SK-N-SH (cell line): ENCODE data around the gene HSF2. TPM values are rescaled to one million over a fixed set of nuclear protein-coding genes. Genes with fewer than 3 reads are reported as not detected.
A peak's percentile ranks its signal among the peaks of the same experiment; 100 is the strongest.

Source experiments
- CTCF ChIA-PET: fragments of 300-600, 350-600 bp; formaldehyde crosslinking; extraction: SDS; loops from one replicate; lab custom pipeline; 2021; lab: Yijun Ruan, JAX
- POLR2A ChIA-PET: fragments of 350-600 bp; sonication (Branson Sonifier 250); formaldehyde crosslinking; extraction: SDS; loops from one replicate; lab custom pipeline; 2020; ENCODE audit warnings: antibody characterized with exemption, inconsistent platforms; lab: Yijun Ruan, JAX
- DNase-seq: peaks from one replicate; pipeline ENCODE4 v3.0.0; 2012
- H2AFZ ChIP-seq: fragments of 200-600 bp; sonication (generic); 2 replicates; pipeline ENCODE4 v1.8.1; 2016; ENCODE audit warnings: antibody characterized with exemption, mild to moderate bottlenecking, low read depth
- H3F3A ChIP-seq: fragments of 200-600 bp; sonication (generic); replicated peaks from 2 replicates; pipeline ENCODE3; 2016; ENCODE audit warnings: antibody characterized with exemption, mild to moderate bottlenecking; ENCODE audit not compliant: insufficient read depth
- H3K27ac ChIP-seq, 2 experiments: fragments of 200-500 bp in 1 of 2; fragments of 200-600 bp in 1 of 2; sonication (Bioruptor generic) in 1 of 2; sonication (generic), shearing (Covaris generic) in 1 of 2; 2 replicates each; pipeline versions ENCODE4 v1.5.1 to v1.6.1; 2014 to 2016; ENCODE audit warnings: low read depth in 2 of 2, inconsistent platforms in 1 of 2, low read length in 1 of 2, mild to moderate bottlenecking in 1 of 2, mixed read lengths in 1 of 2
- H3K27me3 ChIP-seq: fragments of 200-600 bp; sonication (generic), shearing (Covaris generic); 2 replicates; pipeline ENCODE4 v1.6.1; 2016; ENCODE audit warnings: mixed run types; ENCODE audit not compliant: insufficient read depth
- H3K36me3 ChIP-seq, 2 experiments: fragments of 200-500 bp in 1 of 2; fragments of 200-600 bp in 1 of 2; sonication (Bioruptor generic) in 1 of 2; sonication (generic) in 1 of 2; replicated peaks in 1 of 2; 2 replicates each; pipeline versions ENCODE3 to v1.5.1; 2014 to 2016; ENCODE audit warnings: low read length in 1 of 2, mild to moderate bottlenecking in 1 of 2; ENCODE audit not compliant: insufficient read depth in 2 of 2, control insufficient read depth in 1 of 2
- H3K4me1 ChIP-seq, 2 experiments: fragments of 200-500 bp in 1 of 2; fragments of 200-600 bp in 1 of 2; sonication (Bioruptor generic) in 1 of 2; sonication (generic), shearing (Covaris generic) in 1 of 2; 2 replicates each; pipeline versions ENCODE4 v1.5.1 to v1.6.1; 2014 to 2016; ENCODE audit warnings: low read depth in 1 of 2, low read length in 1 of 2, mixed run types in 1 of 2; ENCODE audit not compliant: insufficient read depth in 2 of 2, control insufficient read depth in 1 of 2
- H3K4me2 ChIP-seq: fragments of 200-600 bp; sonication (generic), shearing (Covaris generic); 2 replicates; pipeline ENCODE4 v1.6.1; 2017; ENCODE audit warnings: mixed run types
- H3K4me3 ChIP-seq, 2 experiments: fragments of 200-500 bp in 1 of 2; fragments of 200-600 bp in 1 of 2; sonication (Bioruptor generic) in 1 of 2; sonication (generic), shearing (Covaris generic) in 1 of 2; 2 replicates each; pipeline versions ENCODE4 v1.5.1 to v1.8.1; 2014 to 2016; ENCODE audit warnings: low read depth in 2 of 2, inconsistent platforms in 1 of 2, low read length in 1 of 2, mild to moderate bottlenecking in 1 of 2, mixed read lengths in 1 of 2, moderate library complexity in 1 of 2
- H3K79me2 ChIP-seq: fragments of 200-600 bp; sonication (generic); 2 replicates; pipeline ENCODE4 v1.8.1; 2017; ENCODE audit warnings: mild to moderate bottlenecking; ENCODE audit not compliant: insufficient read depth
- H3K9ac ChIP-seq: fragments of 200-600 bp; sonication (generic); 2 replicates; pipeline ENCODE4 v1.6.1; 2017; ENCODE audit warnings: mixed run types
- H3K9me2 ChIP-seq: fragments of 200-600 bp; sonication (generic); 2 replicates; pipeline ENCODE4 v1.6.1; 2017; ENCODE audit warnings: mixed run types
- H3K9me3 ChIP-seq: fragments of 200-600 bp; sonication (generic); 2 replicates; pipeline ENCODE4 v1.6.1; 2017; ENCODE audit warnings: mixed run types, mild to moderate bottlenecking, moderate library complexity
- H4K20me1 ChIP-seq: fragments of 200-600 bp; sonication (generic); 2 replicates; pipeline ENCODE4 v1.6.1; 2017; ENCODE audit warnings: mild to moderate bottlenecking, mixed run types; ENCODE audit not compliant: insufficient read depth
- CHD2 ChIP-seq: fragments of 150-350 bp; IDR thresholded peaks from 2 replicates; pipeline ENCODE4 v1.6.1; 2018; ENCODE audit warnings: low read length; ENCODE audit not compliant: partially characterized antibody
- ELF1 ChIP-seq: IDR thresholded peaks from 2 replicates; pipeline ENCODE4 v1.4.0; 2012
- FOXJ3 ChIP-seq: sonication (generic); formaldehyde crosslinking; IDR thresholded peaks from 2 replicates; pipeline ENCODE4 v1.5.1; 2020; ENCODE audit warnings: mild to moderate bottlenecking, missing genetic modification reagents
- JUND ChIP-seq: IDR thresholded peaks from 2 replicates; pipeline ENCODE4 v1.4.0; 2012
- MXI1 ChIP-seq: IDR thresholded peaks from 2 replicates; pipeline ENCODE4 v1.6.1; 2012; ENCODE audit warnings: mild to moderate bottlenecking, low read depth, low read length, improper control_type of control experiment
- POLR2AphosphoS5 ChIP-seq: IDR thresholded peaks from 2 replicates; pipeline ENCODE4 v1.6.1; 2012; ENCODE audit warnings: low read depth, low read length
- RXRA ChIP-seq: IDR thresholded peaks from 2 replicates; pipeline ENCODE4 v1.4.0; 2012; ENCODE audit warnings: low read depth, mild to moderate bottlenecking, borderline replicate concordance
- SIN3A ChIP-seq: IDR thresholded peaks from 2 replicates; pipeline ENCODE4 v1.6.1; 2012; ENCODE audit warnings: low read depth, mild to moderate bottlenecking, low read length, moderate library complexity, borderline replicate concordance
- TAF1 ChIP-seq: IDR thresholded peaks from 2 replicates; pipeline ENCODE4 v1.6.1; 2012; ENCODE audit warnings: low read depth, mild to moderate bottlenecking, low read length, moderate library complexity, borderline replicate concordance
- WGBS: methylation state at CpG from one replicate; pipeline ENCODE4 v1.1.6; 2017; ENCODE audit warnings: low lambda C conversion rate; 5-methylcytosine and 5-hydroxymethylcytosine counted together
- polyA plus RNA-seq, 3 experiments: library from polyadenylated mRNA; depleted of rRNA; stranded (reverse); fragments of >200 nt; gene quantifications; 2 replicates each; pipeline ENCODE4 v1.2.3, GENCODE V29; 2012
- TF ChIP-seq, protein P1 (sequence below): fragments of 200-600 bp; sonication (generic); IDR thresholded peaks from 2 replicates; pipeline ENCODE4 v1.6.1; 2017; ENCODE audit warnings: antibody characterized with exemption, mild to moderate bottlenecking, moderate library complexity
- TF ChIP-seq, protein P2 (sequence below): IDR thresholded peaks from 2 replicates; pipeline ENCODE4 v1.6.1; 2012; ENCODE audit warnings: mild to moderate bottlenecking, low read depth, low read length, moderate library complexity
- TF ChIP-seq, protein P3 (sequence below): IDR thresholded peaks from 2 replicates; pipeline ENCODE4; 2012
- TF ChIP-seq, protein P4 (sequence below): IDR thresholded peaks from 2 replicates; pipeline ENCODE4 v1.4.0; 2012; ENCODE audit warnings: low read depth

Gene HSF2
- polyA plus RNA-seq, 1 of the 3 experiments (the other 2 are of a cell fraction): 22.2 TPM

DNA sequence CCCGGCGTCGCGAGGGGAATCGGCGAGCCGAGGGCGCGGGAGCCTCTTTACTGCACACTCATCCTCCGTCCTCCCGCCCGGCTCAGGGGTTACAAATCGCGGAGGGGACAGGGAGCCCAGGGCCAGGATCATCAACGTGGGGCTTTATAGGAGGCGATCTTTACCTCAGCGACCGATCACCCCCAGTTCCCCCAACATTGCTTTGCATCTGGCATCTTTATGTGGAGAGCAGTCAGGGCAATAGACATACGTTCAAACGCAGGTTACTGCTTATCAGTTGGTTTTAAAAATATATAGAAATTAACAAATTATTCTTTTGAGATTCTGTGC, 634 bp downstream of the HSF2 start:
- POLR2A ChIA-PET: no interaction called here
- Histone ChIP-seq H3K27me3 (no peaks in the 10 kb centered on the region), H3K4me3 (peak overlapping the region; percentile 97 to 99), H3K4me1 (peaks cover 0 to 8% of the 10 kb centered on the region in 2 experiments; a peak in 2 of 4 replicates), H4K20me1 (peaks cover 14% of the 10 kb centered on the region; the same call in 1 of the 2 replicates), H3K79me2 (peaks cover 55% of the 10 kb centered on the region), H3K36me3 (no peaks in the 10 kb centered on the region), H3K4me2 (peak overlapping the region; percentile 87), H3K9me2 (no peaks in the 10 kb centered on the region), H2AFZ (peak overlapping the region; percentile 91), H3K27ac (peak overlapping the region; percentile 73 to 88; a peak in 3 of 4 replicates), H3F3A (peaks cover 12% of the 10 kb centered on the region), H3K9ac (peak overlapping the region; percentile 93), H3K9me3 (no peaks in the 10 kb centered on the region)
- no peak for DNase-seq
- no peak for TF ChIP-seq TAF1
- TF ChIP-seq ELF1: no peak
- 0% methylated on average over 5 of the region's 20 CpGs for whole genome bisulfite sequencing
- CTCF ChIA-PET: no interaction called here

DNA sequence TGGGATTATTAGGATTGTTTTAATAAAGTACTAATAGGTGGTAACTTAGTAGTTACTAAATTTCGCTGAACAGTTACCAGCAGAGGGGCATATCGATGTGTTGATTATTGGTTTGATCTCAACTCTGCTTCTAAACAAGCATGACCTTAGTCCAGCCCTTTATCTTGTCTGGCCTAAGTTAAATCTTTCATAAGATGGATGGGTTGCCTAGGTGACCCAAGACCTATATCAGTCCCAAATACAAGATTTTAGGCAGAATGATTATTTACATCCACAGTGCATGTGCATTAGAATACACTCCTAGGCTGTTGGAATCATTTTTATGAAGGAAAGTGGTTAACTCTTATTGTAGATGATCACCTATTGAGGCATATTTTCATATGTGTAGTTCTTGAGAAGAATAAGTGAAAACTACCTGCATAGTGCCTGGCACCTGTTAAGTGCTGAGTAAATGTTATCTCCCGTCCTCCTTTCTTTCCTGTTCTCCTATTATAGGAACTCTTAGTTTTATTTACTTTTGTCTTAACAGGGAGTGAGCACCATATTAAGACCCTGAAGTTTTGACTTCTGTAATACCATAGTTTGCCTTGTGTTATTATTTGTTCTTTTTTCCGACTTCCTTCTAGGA, 1.1 kb downstream of the HSF2 start:
- peaks cover 14% of the 10 kb centered on the region; the same call in 1 of the 2 replicates for H4K20me1 ChIP-seq
- H3K36me3 ChIP-seq: no peaks in the 10 kb centered on the region
- peak overlapping the region; percentile 93 for H3K9ac ChIP-seq
- ChIA-PET CTCF (interaction anchor here (1.4 kb wide), 1 partner anchor 16 kb away, joined by 3 read pairs; no protein-coding TSS in a partner anchor), POLR2A (no interaction called here)
- H3K4me2 ChIP-seq: peak overlapping the region; percentile 87
- peaks cover 0 to 8% of the 10 kb centered on the region in 2 experiments; a peak in 2 of 4 replicates for H3K4me1 ChIP-seq
- no peaks in the 10 kb centered on the region for H3K9me3 ChIP-seq
- 31% methylated on average over 4 of the region's 4 CpGs for WGBS
- TF ChIP-seq CHD2: no peak
- TF ChIP-seq MXI1: no peak
- no peak for TF ChIP-seq POLR2AphosphoS5
- TF ChIP-seq, protein P1, sequence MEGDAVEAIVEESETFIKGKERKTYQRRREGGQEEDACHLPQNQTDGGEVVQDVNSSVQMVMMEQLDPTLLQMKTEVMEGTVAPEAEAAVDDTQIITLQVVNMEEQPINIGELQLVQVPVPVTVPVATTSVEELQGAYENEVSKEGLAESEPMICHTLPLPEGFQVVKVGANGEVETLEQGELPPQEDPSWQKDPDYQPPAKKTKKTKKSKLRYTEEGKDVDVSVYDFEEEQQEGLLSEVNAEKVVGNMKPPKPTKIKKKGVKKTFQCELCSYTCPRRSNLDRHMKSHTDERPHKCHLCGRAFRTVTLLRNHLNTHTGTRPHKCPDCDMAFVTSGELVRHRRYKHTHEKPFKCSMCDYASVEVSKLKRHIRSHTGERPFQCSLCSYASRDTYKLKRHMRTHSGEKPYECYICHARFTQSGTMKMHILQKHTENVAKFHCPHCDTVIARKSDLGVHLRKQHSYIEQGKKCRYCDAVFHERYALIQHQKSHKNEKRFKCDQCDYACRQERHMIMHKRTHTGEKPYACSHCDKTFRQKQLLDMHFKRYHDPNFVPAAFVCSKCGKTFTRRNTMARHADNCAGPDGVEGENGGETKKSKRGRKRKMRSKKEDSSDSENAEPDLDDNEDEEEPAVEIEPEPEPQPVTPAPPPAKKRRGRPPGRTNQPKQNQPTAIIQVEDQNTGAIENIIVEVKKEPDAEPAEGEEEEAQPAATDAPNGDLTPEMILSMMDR: no peak
- 0 out of 2 replicates have a peak, but pooled peaks have one; percentile 2 for TF ChIP-seq TAF1
- peaks cover 12% of the 10 kb centered on the region for H3F3A ChIP-seq
- no peaks in the 10 kb centered on the region for H3K9me2 ChIP-seq
- H3K4me3 ChIP-seq: peak overlapping the region; percentile 97 to 99
- DNase-seq: no peak
- no peak overlapping the region; the same call in 1 of the 2 replicates for H2AFZ ChIP-seq
- no peak overlapping the region; a peak in 1 of 4 replicates for H3K27ac ChIP-seq
- no peaks in the 10 kb centered on the region for H3K27me3 ChIP-seq
- H3K79me2 ChIP-seq: peaks cover 60% of the 10 kb centered on the region

DNA sequence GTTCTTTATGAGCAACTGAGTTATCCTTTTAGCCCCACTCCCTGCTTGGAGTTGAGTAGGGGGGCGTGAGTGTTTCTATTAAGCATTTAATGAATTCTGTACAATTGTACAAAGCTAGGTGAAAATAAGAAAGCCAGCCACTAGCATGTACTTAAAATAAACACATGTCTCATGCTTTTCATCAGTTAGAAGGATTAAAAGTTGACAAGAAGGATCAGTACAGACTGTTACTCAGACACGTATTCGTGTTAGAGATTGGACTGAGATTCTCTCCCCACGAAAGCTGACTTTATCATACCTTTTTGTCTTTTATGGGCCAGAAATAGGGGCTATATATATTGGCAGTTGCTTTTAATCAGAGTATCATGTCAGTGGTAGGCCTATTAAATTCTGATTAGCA, 1.7 kb downstream of the HSF2 start:
- POLR2A ChIA-PET: no interaction called here
- peaks cover 12% of the 10 kb centered on the region for H3F3A ChIP-seq
- H3K4me3 ChIP-seq: peak overlapping the region; percentile 97 to 99; a peak in 3 of 4 replicates
- peaks cover 14% of the 10 kb centered on the region; the same call in 1 of the 2 replicates for H4K20me1 ChIP-seq
- no peak overlapping the region for H3K27ac ChIP-seq
- peaks cover 0 to 8% of the 10 kb centered on the region in 2 experiments; a peak in 2 of 4 replicates for H3K4me1 ChIP-seq
- H3K27me3 ChIP-seq: no peaks in the 10 kb centered on the region
- H2AFZ ChIP-seq: no peak overlapping the region
- H3K9me2 ChIP-seq: no peaks in the 10 kb centered on the region
- H3K79me2 ChIP-seq: peaks cover 66% of the 10 kb centered on the region
- H3K36me3 ChIP-seq: peaks cover 0 to 2% of the 10 kb centered on the region in 2 experiments
- DNase-seq: no peak
- peak overlapping the region; percentile 87 for H3K4me2 ChIP-seq
- H3K9ac ChIP-seq: no peak overlapping the region
- CTCF ChIA-PET: interaction anchor here (1.1 to 1.4 kb wide), 2 partner anchors 9 to 15 kb away, joined by 3 to 6 read pairs; no protein-coding TSS in a partner anchor
- WGBS: 91% methylated on average over 4 of the region's 4 CpGs
- H3K9me3 ChIP-seq: no peaks in the 10 kb centered on the region
- TF ChIP-seq FOXJ3 (CRISPR knock-in tag): no peak
- no peak for TF ChIP-seq TAF1
- no peak for TF ChIP-seq SIN3A
- no peak for TF ChIP-seq JUND
- TF ChIP-seq, protein P2, sequence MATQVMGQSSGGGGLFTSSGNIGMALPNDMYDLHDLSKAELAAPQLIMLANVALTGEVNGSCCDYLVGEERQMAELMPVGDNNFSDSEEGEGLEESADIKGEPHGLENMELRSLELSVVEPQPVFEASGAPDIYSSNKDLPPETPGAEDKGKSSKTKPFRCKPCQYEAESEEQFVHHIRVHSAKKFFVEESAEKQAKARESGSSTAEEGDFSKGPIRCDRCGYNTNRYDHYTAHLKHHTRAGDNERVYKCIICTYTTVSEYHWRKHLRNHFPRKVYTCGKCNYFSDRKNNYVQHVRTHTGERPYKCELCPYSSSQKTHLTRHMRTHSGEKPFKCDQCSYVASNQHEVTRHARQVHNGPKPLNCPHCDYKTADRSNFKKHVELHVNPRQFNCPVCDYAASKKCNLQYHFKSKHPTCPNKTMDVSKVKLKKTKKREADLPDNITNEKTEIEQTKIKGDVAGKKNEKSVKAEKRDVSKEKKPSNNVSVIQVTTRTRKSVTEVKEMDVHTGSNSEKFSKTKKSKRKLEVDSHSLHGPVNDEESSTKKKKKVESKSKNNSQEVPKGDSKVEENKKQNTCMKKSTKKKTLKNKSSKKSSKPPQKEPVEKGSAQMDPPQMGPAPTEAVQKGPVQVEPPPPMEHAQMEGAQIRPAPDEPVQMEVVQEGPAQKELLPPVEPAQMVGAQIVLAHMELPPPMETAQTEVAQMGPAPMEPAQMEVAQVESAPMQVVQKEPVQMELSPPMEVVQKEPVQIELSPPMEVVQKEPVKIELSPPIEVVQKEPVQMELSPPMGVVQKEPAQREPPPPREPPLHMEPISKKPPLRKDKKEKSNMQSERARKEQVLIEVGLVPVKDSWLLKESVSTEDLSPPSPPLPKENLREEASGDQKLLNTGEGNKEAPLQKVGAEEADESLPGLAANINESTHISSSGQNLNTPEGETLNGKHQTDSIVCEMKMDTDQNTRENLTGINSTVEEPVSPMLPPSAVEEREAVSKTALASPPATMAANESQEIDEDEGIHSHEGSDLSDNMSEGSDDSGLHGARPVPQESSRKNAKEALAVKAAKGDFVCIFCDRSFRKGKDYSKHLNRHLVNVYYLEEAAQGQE: no peak
- TF ChIP-seq, protein P3, sequence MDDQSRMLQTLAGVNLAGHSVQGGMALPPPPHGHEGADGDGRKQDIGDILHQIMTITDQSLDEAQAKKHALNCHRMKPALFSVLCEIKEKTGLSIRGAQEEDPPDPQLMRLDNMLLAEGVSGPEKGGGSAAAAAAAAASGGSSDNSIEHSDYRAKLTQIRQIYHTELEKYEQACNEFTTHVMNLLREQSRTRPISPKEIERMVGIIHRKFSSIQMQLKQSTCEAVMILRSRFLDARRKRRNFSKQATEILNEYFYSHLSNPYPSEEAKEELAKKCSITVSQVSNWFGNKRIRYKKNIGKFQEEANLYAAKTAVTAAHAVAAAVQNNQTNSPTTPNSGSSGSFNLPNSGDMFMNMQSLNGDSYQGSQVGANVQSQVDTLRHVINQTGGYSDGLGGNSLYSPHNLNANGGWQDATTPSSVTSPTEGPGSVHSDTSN: no peak
- TF ChIP-seq, protein P4, sequence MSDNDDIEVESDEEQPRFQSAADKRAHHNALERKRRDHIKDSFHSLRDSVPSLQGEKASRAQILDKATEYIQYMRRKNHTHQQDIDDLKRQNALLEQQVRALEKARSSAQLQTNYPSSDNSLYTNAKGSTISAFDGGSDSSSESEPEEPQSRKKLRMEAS: no peak
- TF ChIP-seq RXRA: no peak
